MCF 10A (cell line): ENCODE measurements around the gene RPL10A. TPM values are rescaled to one million over a fixed set of nuclear protein-coding genes. Genes with fewer than 3 reads are reported as not detected.

ENCODE experiments used
- BruUV-seq: library from RNA; stranded (reverse); fragments of 400-500 nt; replicated peaks from 2 replicates; lab custom pipeline; 2021; lab: Mats Ljungman, UMichigan
- CTCF ChIA-PET: fragments of 300-600 bp; sonication (Branson Sonifier 250); formaldehyde crosslinking; extraction: SDS; loops from one replicate; lab custom pipeline; 2021; ENCODE audit warnings: antibody characterized with exemption, inconsistent platforms; lab: Yijun Ruan, JAX
- POLR2A ChIA-PET: fragments of 300-600, 350-650 bp; sonication (Branson Sonifier 250); formaldehyde crosslinking; extraction: SDS; loops from one replicate; lab custom pipeline; 2020; ENCODE audit warnings: antibody characterized with exemption, inconsistent platforms; lab: Yijun Ruan, JAX
- DNase-seq: peaks from one replicate; pipeline ENCODE4 v3.0.0-alpha.2; 2018; ENCODE audit not compliant: unreplicated experiment
- H3K27ac Mint-ChIP-seq: one replicate; pipeline ENCODE4 v1.8.0; 2022; ENCODE audit warnings: mild to moderate bottlenecking, low read depth, mixed read lengths; ENCODE audit not compliant: unreplicated experiment
- H3K27me3 Mint-ChIP-seq: one replicate; pipeline ENCODE4 v1.8.0; 2022; ENCODE audit warnings: mixed read lengths; ENCODE audit not compliant: insufficient read depth, unreplicated experiment
- H3K36me3 Mint-ChIP-seq: one replicate; pipeline ENCODE4 v1.8.0; 2022; ENCODE audit warnings: mild to moderate bottlenecking, moderate library complexity, mixed read lengths; ENCODE audit not compliant: insufficient read depth, unreplicated experiment
- H3K4me1 Mint-ChIP-seq: one replicate; pipeline ENCODE4 v1.8.0; 2022; ENCODE audit warnings: mixed read lengths; ENCODE audit not compliant: insufficient read depth, unreplicated experiment
- H3K4me3 Mint-ChIP-seq: one replicate; pipeline ENCODE4 v1.8.0; 2022; ENCODE audit warnings: mild to moderate bottlenecking, moderate library complexity, mixed read lengths; ENCODE audit not compliant: unreplicated experiment
- H3K9me3 Mint-ChIP-seq: one replicate; pipeline ENCODE4 v1.8.0; 2022; ENCODE audit warnings: mixed read lengths; ENCODE audit not compliant: unreplicated experiment
- CTCF ChIP-seq: fragments of 200-600 bp; IDR thresholded peaks from one replicate; pipeline ENCODE4 v1.8.0; 2022; ENCODE audit warnings: antibody characterized with exemption, mild to moderate bottlenecking; ENCODE audit not compliant: unreplicated experiment
- intact Hi-C: fragments of 100-400 bp; cut with micrococcal nuclease; formaldehyde crosslinking; loops from 2 replicates; pipeline ENCODE4 v1.14.1; 2022
- total RNA-seq: library from RNA; stranded (reverse); gene quantifications from 2 replicates; pipeline ENCODE4 v1.2.3, GENCODE V29; 2022

The RPL10A gene
- total RNA-seq, 1 experiment from 2014 or later: 2,403 TPM

- Mint-ChIP-seq H3K9me3 (no peaks in the 10 kb centered on the region), H3K4me1 (peaks cover 21% of the 10 kb centered on the region), H3K36me3 (peaks cover 66% of the 10 kb centered on the region), H3K27me3 (no peaks in the 10 kb centered on the region), H3K4me3 (no peak overlapping the region), H3K27ac (no peak overlapping the region)
- no TSS peak for BruUV-seq
- intact Hi-C loops: no loop called here
- ChIA-PET POLR2A (interaction anchor here (0.5 to 8.8 kb wide), 3 partner anchors 12 to 726 kb away, joined by 3 to 198 read pairs (median 4); partner anchors contain the start of gene RPL10A), CTCF (interaction anchor here (0.6 to 3.4 kb wide), 5 partner anchors 9 to 355 kb away, joined by 3 to 20 read pairs (median 3); no protein-coding TSS in a partner anchor)
- TF ChIP-seq CTCF: no peak
- no peak for DNase-seq
Measured at GRCh38 chr6:35457907-35458306, 10.3 kb upstream of the RPL10A start.

GRCh38 chr6:35461270-35461669, 6.9 kb upstream of the RPL10A start:
- no peaks in the 10 kb centered on the region for H3K9me3 Mint-ChIP-seq
- no peak overlapping the region for H3K4me3 Mint-ChIP-seq
- ChIA-PET CTCF (no interaction called here), POLR2A (no interaction called here)
- H3K36me3 Mint-ChIP-seq: peaks cover 75% of the 10 kb centered on the region
- H3K27ac Mint-ChIP-seq: no peak overlapping the region
- intact Hi-C loops: no loop called here
- H3K27me3 Mint-ChIP-seq: no peaks in the 10 kb centered on the region
- no peaks in the 10 kb centered on the region for H3K4me1 Mint-ChIP-seq
- BruUV-seq: no TSS peak
- DNase-seq: no peak
- no peak for TF ChIP-seq CTCF

- intact Hi-C loops: no loop called here
Measured at GRCh38 chr6:35463292-35463691, 4.9 kb upstream of the RPL10A start.

GRCh38 chr6:35465646-35466045, 2.6 kb upstream of the RPL10A start:
- CTCF ChIA-PET: interaction anchor here (0.7 to 4.0 kb wide), 6 partner anchors 11 to 172 kb away, joined by 3 to 22 read pairs (median 10); partner anchors contain the start of gene DEF6
- no peak overlapping the region for H3K4me3 Mint-ChIP-seq
- BruUV-seq: no TSS peak
- no peak for TF ChIP-seq CTCF
- H3K27ac Mint-ChIP-seq: no peak overlapping the region
- POLR2A ChIA-PET: interaction anchor here (0.6 to 10.3 kb wide), 3 partner anchors 9 to 122 kb away, joined by 3 to 198 read pairs (median 4); partner anchors contain the start of gene FANCE
- H3K36me3 Mint-ChIP-seq: peaks cover 75% of the 10 kb centered on the region
- no peaks in the 10 kb centered on the region for H3K27me3 Mint-ChIP-seq
- DNase-seq: no peak
- peaks cover 10% of the 10 kb centered on the region for H3K4me1 Mint-ChIP-seq
- no peaks in the 10 kb centered on the region for H3K9me3 Mint-ChIP-seq
- intact Hi-C loops: no loop called here

More at GRCh38 chr6:35463292-35463691, 4.9 kb upstream of the RPL10A start:
- no TSS peak for BruUV-seq
- Mint-ChIP-seq H3K36me3 (peaks cover 74% of the 10 kb centered on the region), H3K9me3 (no peaks in the 10 kb centered on the region), H3K27me3 (no peaks in the 10 kb centered on the region), H3K27ac (no peak overlapping the region), H3K4me1 (no peaks in the 10 kb centered on the region), H3K4me3 (no peak overlapping the region)
- TF ChIP-seq CTCF: no peak
- CTCF ChIA-PET: interaction anchor here (0.5 to 0.6 kb wide), 3 partner anchors 12 to 162 kb away, joined by 3 to 6 read pairs (median 5); no protein-coding TSS in a partner anchor
- no peak for DNase-seq
- POLR2A ChIA-PET: interaction anchor here (0.6 to 1.0 kb wide), 3 partner anchors 9 to 330 kb away, joined by 3 to 4 read pairs (median 4); no protein-coding TSS in a partner anchor
